ENCODE data around the gene GPATCH4.
"Not testable (repeated sequence)": the region's sequence is repeated elsewhere in the genome, so short reads cannot be mapped to it uniquely, and the experiment has no call there.

DNA sequence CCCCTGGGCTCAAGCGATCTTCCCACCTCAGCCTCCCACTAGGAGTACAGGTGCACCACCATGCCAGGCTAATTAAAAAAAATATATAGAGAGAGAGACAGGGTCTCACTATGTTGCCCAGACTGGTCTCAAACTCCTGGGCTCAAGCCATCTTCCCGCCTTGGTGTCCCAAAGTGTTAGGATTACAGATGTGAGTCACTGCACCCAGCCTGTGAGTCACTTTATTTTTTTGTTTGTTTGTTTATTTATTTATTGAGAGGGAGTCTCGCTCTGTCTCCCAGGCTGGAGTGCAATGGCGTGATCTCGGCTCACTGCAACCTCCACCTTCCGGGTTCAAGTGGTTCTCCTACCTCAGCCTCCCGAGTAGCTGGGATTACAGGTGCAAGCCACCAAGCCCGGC, 13.4 kb downstream of the GPATCH4 start:
- TF ChIP-seq, protein P1, sequence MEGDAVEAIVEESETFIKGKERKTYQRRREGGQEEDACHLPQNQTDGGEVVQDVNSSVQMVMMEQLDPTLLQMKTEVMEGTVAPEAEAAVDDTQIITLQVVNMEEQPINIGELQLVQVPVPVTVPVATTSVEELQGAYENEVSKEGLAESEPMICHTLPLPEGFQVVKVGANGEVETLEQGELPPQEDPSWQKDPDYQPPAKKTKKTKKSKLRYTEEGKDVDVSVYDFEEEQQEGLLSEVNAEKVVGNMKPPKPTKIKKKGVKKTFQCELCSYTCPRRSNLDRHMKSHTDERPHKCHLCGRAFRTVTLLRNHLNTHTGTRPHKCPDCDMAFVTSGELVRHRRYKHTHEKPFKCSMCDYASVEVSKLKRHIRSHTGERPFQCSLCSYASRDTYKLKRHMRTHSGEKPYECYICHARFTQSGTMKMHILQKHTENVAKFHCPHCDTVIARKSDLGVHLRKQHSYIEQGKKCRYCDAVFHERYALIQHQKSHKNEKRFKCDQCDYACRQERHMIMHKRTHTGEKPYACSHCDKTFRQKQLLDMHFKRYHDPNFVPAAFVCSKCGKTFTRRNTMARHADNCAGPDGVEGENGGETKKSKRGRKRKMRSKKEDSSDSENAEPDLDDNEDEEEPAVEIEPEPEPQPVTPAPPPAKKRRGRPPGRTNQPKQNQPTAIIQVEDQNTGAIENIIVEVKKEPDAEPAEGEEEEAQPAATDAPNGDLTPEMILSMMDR (IDR thresholded peaks at IDR 0.05): not testable (repeated sequence)
- not testable (repeated sequence) for TF ChIP-seq POLR2A, POLR2AphosphoS5 (IDR thresholded peaks at IDR 0.05)

Data from stomach (tissue), 4 donors.